AG08396 (cell line): Measurements from ENCODE around the gene C3AR1.
"Not testable (repeated sequence)": the region's sequence is repeated elsewhere in the genome, so short reads cannot be mapped to it uniquely, and the experiment has no call there.

ENCODE experiments used
- DNase-seq: peaks from one replicate; pipeline ENCODE4 v3.0.0; 2012; ENCODE audit warnings: low spot score, mixed read lengths

C3AR1 gene

GRCh38 chr12:8057306-8057705 is 8.9 kb downstream of the C3AR1 start:
- no peak for DNase-seq

- no peak for DNase-seq
Observed at GRCh38 chr12:8054816-8055215, 11.3 kb downstream of the C3AR1 start.

GRCh38 chr12:8052679-8053078 is 13.5 kb downstream of the C3AR1 start:
- no peak for DNase-seq

GRCh38 chr12:8050600-8051250 is 15.4 kb downstream of the C3AR1 start:
- no peak for DNase-seq

GRCh38 chr12:8048906-8049305 is 17.3 kb downstream of the C3AR1 start:
- DNase-seq, result no peak

GRCh38 chr12:8047842-8048241 is 18.3 kb downstream of the C3AR1 start:
- DNase-seq, result no peak

- peak; percentile 85 for DNase-seq
Observed at GRCh38 chr12:8045952-8046944, 19.9 kb downstream of the C3AR1 start.

- no peak for DNase-seq
Observed at GRCh38 chr12:8040791-8041190, 25.4 kb downstream of the C3AR1 start.

- DNase-seq, result peak; percentile 82
Observed at GRCh38 chr12:8038659-8039114, 27.5 kb downstream of the C3AR1 start.

- DNase-seq, result no peak
Observed at GRCh38 chr12:8037947-8038346, 28.2 kb downstream of the C3AR1 start.

GRCh38 chr12:8037046-8037663 is 29.0 kb downstream of the C3AR1 start:
- DNase-seq, result no peak

GRCh38 chr12:8036346-8036745 is 29.8 kb downstream of the C3AR1 start:
- DNase-seq, result no peak

GRCh38 chr12:8035440-8036010 is 30.6 kb downstream of the C3AR1 start:
- DNase-seq, result no peak

- DNase-seq, result no peak
Observed at GRCh38 chr12:8034802-8035201, 31.4 kb downstream of the C3AR1 start.

- peak; percentile 77 for DNase-seq
Observed at GRCh38 chr12:8033153-8034044, 32.8 kb downstream of the C3AR1 start.

- DNase-seq, result peak; percentile 90
Observed at GRCh38 chr12:8032242-8033152, 33.7 kb downstream of the C3AR1 start, which contains the start of gene FOXJ2. Gene FOXJ2, plus strand, starts transcription at chr12:8032716. Its CDS starts 7,117 bp downstream, at chr12:8039833.

- DNase-seq, result no peak
Observed at GRCh38 chr12:8031872-8032241, 34.3 kb downstream of the C3AR1 start.

- DNase-seq, result not testable (repeated sequence)
Observed at GRCh38 chr12:8031017-8031416, 35.1 kb downstream of the C3AR1 start.

- no peak for DNase-seq
Observed at GRCh38 chr12:8030189-8030588, 36.0 kb downstream of the C3AR1 start.

GRCh38 chr12:8028267-8028666 is 37.9 kb downstream of the C3AR1 start:
- DNase-seq, result no peak
